GM12878 (cell line): ENCODE results near the gene MAP4K4. TPM values are rescaled to one million over a fixed set of nuclear protein-coding genes. Genes with fewer than 3 reads are reported as not detected.

ENCODE experiments used
- ATAC-seq: fragments of 200-7000 bp; cut with Tn5 transposase; 3 replicates; pipeline ENCODE4 v1.9.1; 2020; ENCODE audit warnings: mild to moderate bottlenecking, moderate library complexity
- BruUV-seq: library from RNA; stranded (reverse); fragments of 400-500 nt; replicated peaks from 2 replicates; lab custom pipeline; 2021; lab: Mats Ljungman, UMichigan
- CTCF ChIA-PET: fragments of 300-600 bp; sonication (Branson Sonifier 250); formaldehyde crosslinking; extraction: SDS; loops from one replicate; lab custom pipeline; 2021; ENCODE audit warnings: inconsistent platforms; lab: Yijun Ruan, JAX
- POLR2A ChIA-PET: fragments of 350-600 bp; formaldehyde crosslinking; extraction: SDS; loops from one replicate; lab custom pipeline; 2021; ENCODE audit warnings: inconsistent platforms; lab: Charles Lee
- RAD21 ChIA-PET: fragments of 300-600 bp; sonication (Branson Sonifier 250); formaldehyde crosslinking; loops from one replicate; lab custom pipeline; 2023; ENCODE audit warnings: antibody characterized with exemption; ENCODE audit not compliant: unreplicated experiment; lab: Charles Lee
- SMC1A ChIA-PET: fragments of 300-600 bp; sonication (Branson Sonifier 250); formaldehyde crosslinking; loops from one replicate; lab custom pipeline; 2023; ENCODE audit not compliant: unreplicated experiment, uncharacterized antibody; lab: Charles Lee
- DNase-seq: peaks from one replicate; pipeline ENCODE4 v3.0.0-alpha.2; 2011; ENCODE audit warnings: low read depth, low spot score
- FAIRE-seq: peaks from 3 replicates; lab custom pipeline; 2011; peaks lifted over from hg19 to GRCh38; lab: Jason Lieb, UNC
- H2AFZ ChIP-seq: 2 replicates; pipeline ENCODE4 v1.6.0; 2011; ENCODE audit warnings: low read depth, low read length, control low read depth; ENCODE audit not compliant: control insufficient read depth
- H3K27ac ChIP-seq: 2 replicates; pipeline ENCODE4 v1.5.1; 2011; ENCODE audit warnings: control low read depth; ENCODE audit not compliant: control insufficient read depth, insufficient read depth
- H3K27me3 ChIP-seq, 2 experiments: replicated peaks in 1 of 2; 2 replicates each; pipeline versions ENCODE4 v1.6.0 to v1.6.1; 2011; ENCODE audit warnings: low read length in 1 of 2; ENCODE audit not compliant: control insufficient read depth in 2 of 2, insufficient read depth in 2 of 2
- H3K36me3 ChIP-seq, 2 experiments: 2 replicates each; pipeline ENCODE4 v1.5.1; 2011; ENCODE audit warnings: low read length in 1 of 2; ENCODE audit not compliant: control insufficient read depth in 2 of 2, insufficient read depth in 2 of 2
- H3K4me1 ChIP-seq: 2 replicates; pipeline ENCODE4 v1.6.1; 2011; ENCODE audit warnings: mild to moderate bottlenecking, low read length, moderate library complexity, mixed read lengths; ENCODE audit not compliant: control insufficient read depth, insufficient read depth
- H3K4me2 ChIP-seq: 2 replicates; pipeline ENCODE4 v1.6.0; 2011; ENCODE audit warnings: control low read depth; ENCODE audit not compliant: control insufficient read depth, insufficient read depth
- H3K4me3 ChIP-seq: fragments of 200-600 bp; sonication (generic); 2 replicates; pipeline ENCODE4 v1.5.1; 2016
- H3K79me2 ChIP-seq: 2 replicates; pipeline ENCODE4 v1.6.0; 2011; ENCODE audit warnings: low read length; ENCODE audit not compliant: control insufficient read depth, insufficient read depth
- H3K9ac ChIP-seq: 2 replicates; pipeline ENCODE4 v1.8.0; 2011; ENCODE audit warnings: low read length, control low read depth, mixed read lengths; ENCODE audit not compliant: control insufficient read depth, insufficient read depth
- H3K9me3 ChIP-seq: replicated peaks from 3 replicates; pipeline ENCODE4 v1.5.1; 2011; ENCODE audit warnings: mild to moderate bottlenecking, low read length; ENCODE audit not compliant: control insufficient read depth, insufficient read depth
- H4K20me1 ChIP-seq: 2 replicates; pipeline ENCODE4 v1.6.0; 2011; ENCODE audit not compliant: control insufficient read depth, insufficient read depth
- JUNB ChIP-seq: IDR thresholded peaks from 2 replicates; pipeline ENCODE4 v1.6.1; 2016; ENCODE audit warnings: antibody characterized with exemption, mild to moderate bottlenecking
- KDM1A ChIP-seq: fragments of 200-600 bp; sonication (generic); IDR thresholded peaks from 2 replicates; pipeline ENCODE4 v1.6.1; 2016; ENCODE audit warnings: borderline replicate concordance
- NFXL1 ChIP-seq: fragments of 450-650 bp; IDR thresholded peaks from 2 replicates; pipeline ENCODE4 v1.6.1; 2017; ENCODE audit warnings: antibody characterized with exemption, mild to moderate bottlenecking, borderline replicate concordance
- PAX8 ChIP-seq: fragments of 450-650 bp; IDR thresholded peaks from 2 replicates; pipeline ENCODE4 v1.6.1; 2017; ENCODE audit warnings: mild to moderate bottlenecking, moderate library complexity
- RAD51 ChIP-seq: fragments of 450-650 bp; IDR thresholded peaks from 2 replicates; pipeline ENCODE4 v1.6.1; 2016; ENCODE audit warnings: moderate library complexity, mild to moderate bottlenecking, inconsistent platforms
- RB1 ChIP-seq: fragments of 450-650 bp; formaldehyde crosslinking; IDR thresholded peaks from 2 replicates; pipeline ENCODE4 v1.6.1; 2017; ENCODE audit warnings: mild to moderate bottlenecking, borderline replicate concordance
- SMARCA5 ChIP-seq: fragments of 450-650 bp; IDR thresholded peaks from 2 replicates; pipeline ENCODE4 v1.6.1; 2017; ENCODE audit warnings: mild to moderate bottlenecking
- SREBF2 ChIP-seq: IDR thresholded peaks from 2 replicates; pipeline ENCODE4 v1.6.1; 2012; ENCODE audit warnings: mild to moderate bottlenecking, low read length
- STAT1 ChIP-seq: fragments of 450-650 bp; conservative IDR thresholded peaks from 2 replicates; pipeline ENCODE4 v1.6.1; 2014; ENCODE audit warnings: antibody characterized with exemption, mild to moderate bottlenecking
- TCF3 ChIP-seq: IDR thresholded peaks from 2 replicates; pipeline ENCODE4 v1.6.1; 2012; ENCODE audit warnings: low read depth, mild to moderate bottlenecking, low read length, borderline replicate concordance; ENCODE audit not compliant: insufficient read depth
- WRNIP1 ChIP-seq: IDR thresholded peaks from 2 replicates; pipeline ENCODE4 v1.6.1; 2011; ENCODE audit warnings: low read depth, low read length, improper control_type of control experiment, borderline replicate concordance
- YBX1 ChIP-seq: fragments of 450-650 bp; IDR thresholded peaks from 2 replicates; pipeline ENCODE4 v1.6.1; 2016; ENCODE audit warnings: antibody characterized with exemption
- WGBS: methylation state at CpG from one replicate; pipeline ENCODE4 v1.1.6; 2016; ENCODE audit warnings: low lambda C conversion rate; ENCODE audit not compliant: insufficient replicate concordance, insufficient coverage; ENCODE audit errors: missing lambda C conversion rate; 5-methylcytosine and 5-hydroxymethylcytosine counted together
- in situ Hi-C: fragments of 300-500 bp; cut with MboI; formaldehyde crosslinking; loops from 9 replicates; pipeline ENCODE4 v1.14.3; 2018; ENCODE audit warnings: mixed read lengths
- intact Hi-C: fragments of 100-400 bp; cut with micrococcal nuclease; formaldehyde crosslinking; loops from one replicate; pipeline ENCODE4 v1.14.2; 2022; ENCODE audit not compliant: unreplicated experiment
- polyA plus RNA-seq, 11 experiments: library from polyadenylated mRNA; depleted of rRNA in 4 of 11; unstranded in 6 of 11; stranded (reverse) in 5 of 11; fragments of >200 nt; fragmentation: Nextera tagmentation in 4 of 11; fragmentation: Illumina TruSeq in 1 of 11; extraction: Ambion mirVana in 4 of 11; extraction: Trizol in 1 of 11; gene quantifications; 1 replicate in 1 of 11; 2 replicates in 10 of 11; pipeline versions ENCODE4 v1.2.1 to v1.2.3, GENCODE V29; 2011 to 2016; ENCODE audit warnings: inconsistent platforms in 2 of 11, missing spikeins in 2 of 11, low read depth in 1 of 11
- total RNA-seq, 4 experiments: library from RNA; depleted of rRNA in 3 of 4; stranded (reverse); fragments of >200 nt in 3 of 4; fragmentation: Illumina TruSeq in 1 of 4; extraction: Trizol in 1 of 4; gene quantifications; 2 replicates each; pipeline versions ENCODE4 v1.2.1 to v1.2.3, GENCODE V29; 2013 to 2021
- TF ChIP-seq, protein P1 (sequence below): IDR thresholded peaks from 2 replicates; pipeline ENCODE4 v1.6.1; 2012; ENCODE audit warnings: mild to moderate bottlenecking, low read depth, low read length
- TF ChIP-seq, protein P2 (sequence below): IDR thresholded peaks from 2 replicates; pipeline ENCODE4 v1.6.1; 2012; ENCODE audit warnings: improper control_type of control experiment, low read depth, low read length; ENCODE audit not compliant: insufficient replicate concordance
- TF ChIP-seq, protein P3 (sequence below): fragments of 450-650 bp; IDR thresholded peaks from 2 replicates; pipeline ENCODE4 v1.6.1; 2016; ENCODE audit warnings: mild to moderate bottlenecking

Gene MAP4K4
- total and polyA plus RNA-seq, 10 of the 15 experiments (the other 5 are each of a cell fraction or from before 2014, with no cell fraction given): 1.9 to 50.4 (median 9.7) TPM

DNA sequence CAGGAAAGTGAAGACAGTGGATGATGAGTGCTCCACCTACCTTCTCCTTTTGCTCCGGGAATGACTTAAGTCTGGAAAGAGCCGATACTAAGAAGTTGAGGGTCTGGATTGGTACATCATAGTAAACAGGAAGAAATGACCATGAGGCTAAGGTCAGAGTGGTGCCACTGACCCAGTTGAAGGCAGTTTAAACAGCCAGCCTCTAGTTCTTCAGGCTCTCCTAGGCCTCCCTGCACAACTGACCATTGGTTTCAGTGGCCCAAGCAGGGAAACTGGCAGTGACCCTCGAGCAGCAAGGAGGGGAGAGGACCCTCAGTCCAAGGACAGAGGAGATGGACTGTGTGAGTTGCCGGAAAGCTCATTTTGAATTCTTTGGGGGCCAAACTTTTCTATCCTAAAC, 119.1 kb downstream of the MAP4K4 start:
- no peak overlapping the region for H3K4me3 ChIP-seq
- no peaks in the 10 kb centered on the region for H3K9me3 ChIP-seq
- POLR2A ChIA-PET: no interaction called here
- in situ Hi-C loops: no loop called here
- no peak overlapping the region for H3K9ac ChIP-seq
- intact Hi-C loops: no loop called here
- H3K4me1 ChIP-seq: no peaks in the 10 kb centered on the region
- no TSS peak for BruUV-seq
- SMC1A ChIA-PET: interaction anchor here (0.6 to 1.2 kb wide), 3 partner anchors 9 to 384 kb away, joined by 3 to 4 read pairs (median 3); no protein-coding TSS in a partner anchor
- DNase-seq: no peak
- H3K27ac ChIP-seq: no peak overlapping the region
- no peak overlapping the region for H2AFZ ChIP-seq
- no peaks in the 10 kb centered on the region for H4K20me1 ChIP-seq
- CTCF ChIA-PET: interaction anchor here (0.9 to 5.7 kb wide), 4 partner anchors 9 to 46 kb away, joined by 3 to 22 read pairs (median 6); no protein-coding TSS in a partner anchor
- no peaks in the 10 kb centered on the region for H3K36me3 ChIP-seq
- no peaks in the 10 kb centered on the region for H3K79me2 ChIP-seq
- ATAC-seq: no peak
- H3K4me2 ChIP-seq: no peak overlapping the region
- no peaks in the 10 kb centered on the region for H3K27me3 ChIP-seq
- FAIRE-seq: no peak
- 52% methylated on average over 4 of the region's 4 CpGs for WGBS
- RAD21 ChIA-PET: interaction anchor here (1.8 kb wide), 1 partner anchor 11 kb away, joined by 7 read pairs; no protein-coding TSS in a partner anchor
- TF ChIP-seq, protein P1, sequence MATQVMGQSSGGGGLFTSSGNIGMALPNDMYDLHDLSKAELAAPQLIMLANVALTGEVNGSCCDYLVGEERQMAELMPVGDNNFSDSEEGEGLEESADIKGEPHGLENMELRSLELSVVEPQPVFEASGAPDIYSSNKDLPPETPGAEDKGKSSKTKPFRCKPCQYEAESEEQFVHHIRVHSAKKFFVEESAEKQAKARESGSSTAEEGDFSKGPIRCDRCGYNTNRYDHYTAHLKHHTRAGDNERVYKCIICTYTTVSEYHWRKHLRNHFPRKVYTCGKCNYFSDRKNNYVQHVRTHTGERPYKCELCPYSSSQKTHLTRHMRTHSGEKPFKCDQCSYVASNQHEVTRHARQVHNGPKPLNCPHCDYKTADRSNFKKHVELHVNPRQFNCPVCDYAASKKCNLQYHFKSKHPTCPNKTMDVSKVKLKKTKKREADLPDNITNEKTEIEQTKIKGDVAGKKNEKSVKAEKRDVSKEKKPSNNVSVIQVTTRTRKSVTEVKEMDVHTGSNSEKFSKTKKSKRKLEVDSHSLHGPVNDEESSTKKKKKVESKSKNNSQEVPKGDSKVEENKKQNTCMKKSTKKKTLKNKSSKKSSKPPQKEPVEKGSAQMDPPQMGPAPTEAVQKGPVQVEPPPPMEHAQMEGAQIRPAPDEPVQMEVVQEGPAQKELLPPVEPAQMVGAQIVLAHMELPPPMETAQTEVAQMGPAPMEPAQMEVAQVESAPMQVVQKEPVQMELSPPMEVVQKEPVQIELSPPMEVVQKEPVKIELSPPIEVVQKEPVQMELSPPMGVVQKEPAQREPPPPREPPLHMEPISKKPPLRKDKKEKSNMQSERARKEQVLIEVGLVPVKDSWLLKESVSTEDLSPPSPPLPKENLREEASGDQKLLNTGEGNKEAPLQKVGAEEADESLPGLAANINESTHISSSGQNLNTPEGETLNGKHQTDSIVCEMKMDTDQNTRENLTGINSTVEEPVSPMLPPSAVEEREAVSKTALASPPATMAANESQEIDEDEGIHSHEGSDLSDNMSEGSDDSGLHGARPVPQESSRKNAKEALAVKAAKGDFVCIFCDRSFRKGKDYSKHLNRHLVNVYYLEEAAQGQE: no peak
- TF ChIP-seq RAD51 (no peak), SMARCA5 (no peak), TCF3 (no peak), JUNB (no peak), WRNIP1 (no peak), STAT1 (no peak), KDM1A (no peak), PAX8 (no peak), NFXL1 (no peak), YBX1 (no peak), RB1 (no peak), SREBF2 (no peak)
- TF ChIP-seq, protein P2, sequence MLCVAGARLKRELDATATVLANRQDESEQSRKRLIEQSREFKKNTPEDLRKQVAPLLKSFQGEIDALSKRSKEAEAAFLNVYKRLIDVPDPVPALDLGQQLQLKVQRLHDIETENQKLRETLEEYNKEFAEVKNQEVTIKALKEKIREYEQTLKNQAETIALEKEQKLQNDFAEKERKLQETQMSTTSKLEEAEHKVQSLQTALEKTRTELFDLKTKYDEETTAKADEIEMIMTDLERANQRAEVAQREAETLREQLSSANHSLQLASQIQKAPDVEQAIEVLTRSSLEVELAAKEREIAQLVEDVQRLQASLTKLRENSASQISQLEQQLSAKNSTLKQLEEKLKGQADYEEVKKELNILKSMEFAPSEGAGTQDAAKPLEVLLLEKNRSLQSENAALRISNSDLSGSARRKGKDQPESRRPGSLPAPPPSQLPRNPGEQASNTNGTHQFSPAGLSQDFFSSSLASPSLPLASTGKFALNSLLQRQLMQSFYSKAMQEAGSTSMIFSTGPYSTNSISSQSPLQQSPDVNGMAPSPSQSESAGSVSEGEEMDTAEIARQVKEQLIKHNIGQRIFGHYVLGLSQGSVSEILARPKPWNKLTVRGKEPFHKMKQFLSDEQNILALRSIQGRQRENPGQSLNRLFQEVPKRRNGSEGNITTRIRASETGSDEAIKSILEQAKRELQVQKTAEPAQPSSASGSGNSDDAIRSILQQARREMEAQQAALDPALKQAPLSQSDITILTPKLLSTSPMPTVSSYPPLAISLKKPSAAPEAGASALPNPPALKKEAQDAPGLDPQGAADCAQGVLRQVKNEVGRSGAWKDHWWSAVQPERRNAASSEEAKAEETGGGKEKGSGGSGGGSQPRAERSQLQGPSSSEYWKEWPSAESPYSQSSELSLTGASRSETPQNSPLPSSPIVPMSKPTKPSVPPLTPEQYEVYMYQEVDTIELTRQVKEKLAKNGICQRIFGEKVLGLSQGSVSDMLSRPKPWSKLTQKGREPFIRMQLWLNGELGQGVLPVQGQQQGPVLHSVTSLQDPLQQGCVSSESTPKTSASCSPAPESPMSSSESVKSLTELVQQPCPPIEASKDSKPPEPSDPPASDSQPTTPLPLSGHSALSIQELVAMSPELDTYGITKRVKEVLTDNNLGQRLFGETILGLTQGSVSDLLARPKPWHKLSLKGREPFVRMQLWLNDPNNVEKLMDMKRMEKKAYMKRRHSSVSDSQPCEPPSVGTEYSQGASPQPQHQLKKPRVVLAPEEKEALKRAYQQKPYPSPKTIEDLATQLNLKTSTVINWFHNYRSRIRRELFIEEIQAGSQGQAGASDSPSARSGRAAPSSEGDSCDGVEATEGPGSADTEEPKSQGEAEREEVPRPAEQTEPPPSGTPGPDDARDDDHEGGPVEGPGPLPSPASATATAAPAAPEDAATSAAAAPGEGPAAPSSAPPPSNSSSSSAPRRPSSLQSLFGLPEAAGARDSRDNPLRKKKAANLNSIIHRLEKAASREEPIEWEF: no peak
- TF ChIP-seq, protein P3, sequence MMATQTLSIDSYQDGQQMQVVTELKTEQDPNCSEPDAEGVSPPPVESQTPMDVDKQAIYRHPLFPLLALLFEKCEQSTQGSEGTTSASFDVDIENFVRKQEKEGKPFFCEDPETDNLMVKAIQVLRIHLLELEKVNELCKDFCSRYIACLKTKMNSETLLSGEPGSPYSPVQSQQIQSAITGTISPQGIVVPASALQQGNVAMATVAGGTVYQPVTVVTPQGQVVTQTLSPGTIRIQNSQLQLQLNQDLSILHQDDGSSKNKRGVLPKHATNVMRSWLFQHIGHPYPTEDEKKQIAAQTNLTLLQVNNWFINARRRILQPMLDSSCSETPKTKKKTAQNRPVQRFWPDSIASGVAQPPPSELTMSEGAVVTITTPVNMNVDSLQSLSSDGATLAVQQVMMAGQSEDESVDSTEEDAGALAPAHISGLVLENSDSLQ: no peak
